ENCODE results near the gene LRRTM2. TPM values are rescaled to one million over a fixed set of nuclear protein-coding genes. Genes with fewer than 3 reads are reported as not detected.

LRRTM2 gene
- total and polyA plus RNA-seq, 2 donors (not counting 3 experiments of a cell fraction or from before 2014, with no cell fraction given), result 0.06 to 0.20 TPM

- Histone ChIP-seq H3K36me3 (ENCODE audit: control insufficient read depth in 2 of 2, extremely low read depth in 1 of 2, insufficient read depth in 2 of 2, low read length in 2 of 2) (peaks cover 6 to 9% of the 10 kb centered on the region in 2 experiments), H3K4me2 (ENCODE audit: insufficient read depth, low read length) (peak overlapping the region; percentile 73), H3K9ac (replicated peaks; ENCODE audit: extremely low read depth, insufficient read depth, low read length) (peak overlapping the region; percentile 46), H3K79me2 (ENCODE audit: control insufficient read depth, insufficient read depth, low read length) (peaks cover 5% of the 10 kb centered on the region), H3K4me3 (replicated peaks in 1 of 3; ENCODE audit: insufficient read depth in 1 of 3, low read depth in 1 of 3, low read length in 3 of 3) (peak overlapping the region in 1 of 3 experiments; percentile 14), H3K9me1 (replicated peaks; ENCODE audit: control insufficient read depth, extremely low read depth, insufficient read depth, low read length) (no peaks in the 10 kb centered on the region), H3K4me1 (ENCODE audit: control insufficient read depth, extremely low read depth, insufficient read depth, low read length) (peaks cover 50% of the 10 kb centered on the region), H3K27me3 (ENCODE audit: control insufficient read depth in 2 of 2, insufficient read depth in 2 of 2, low read length in 2 of 2) (no peaks in the 10 kb centered on the region), H4K20me1 (replicated peaks; ENCODE audit: control insufficient read depth, extremely low read depth, insufficient read depth, low read length) (peaks cover 4% of the 10 kb centered on the region), H3K27ac (ENCODE audit: insufficient read depth, low read depth, low read length) (peak overlapping the region; percentile 79), H3K9me3 (replicated peaks; ENCODE audit: control insufficient read depth, insufficient read depth, low read length) (no peaks in the 10 kb centered on the region), H2AFZ (ENCODE audit: low read depth, low read length) (no peak overlapping the region)
- intact Hi-C loops (cut with micrococcal nuclease), result loop anchor here (1.0 to 5.0 kb wide), 3 partner anchors 58 to 138 kb away; no protein-coding TSS in a partner anchor
- BruUV-seq (replicated peaks), result TSS peak; percentile 37
- dilution Hi-C loops (cut with MboI; ENCODE audit: extremely low pct_ligation_motif_present, low sequenced_read_pairs), result no loop called here
- peak; percentile 91 for FAIRE-seq
- DNase-seq (ENCODE audit: low read depth, low spot score), result peak; percentile 89
- ChIA-PET CTCF (interaction anchor here (0.7 to 1.7 kb wide), 7 partner anchors 10 to 264 kb away, joined by 3 to 4 read pairs (median 3); no protein-coding TSS in a partner anchor), POLR2A (interaction anchor here (0.5 kb wide), 1 partner anchor 22 kb away, joined by 3 read pairs; no protein-coding TSS in a partner anchor)
- TF ChIP-seq EZH2 (IDR thresholded peaks at IDR 0.05; ENCODE audit: borderline replicate concordance, low read depth, low read length, severe bottlenecking), result no peak
- no peak for TF ChIP-seq POLR2A (IDR thresholded peaks at IDR 0.05; ENCODE audit: low read depth, low read length)
- TF ChIP-seq CTCF (IDR thresholded peaks at IDR 0.05; ENCODE audit: extremely low read depth in 1 of 2, insufficient read depth in 1 of 2, low read depth in 1 of 2, low read length in 2 of 2), result no peak
- TF ChIP-seq FOS (IDR thresholded peaks at IDR 0.05; ENCODE audit: borderline replicate concordance, insufficient read depth, low read length), result peak; percentile 92
- peak; percentile 77 for TF ChIP-seq POLR2AphosphoS5 (IDR thresholded peaks at IDR 0.05; ENCODE audit: insufficient read depth, low read depth, low read length)
- TF ChIP-seq MAX (IDR thresholded peaks at IDR 0.05; ENCODE audit: insufficient read depth, insufficient read length), result no peak
- TF ChIP-seq GATA2 (IDR thresholded peaks at IDR 0.05; ENCODE audit: insufficient read depth, insufficient read length, low read depth, low read length), result peak; percentile 100
- TF ChIP-seq MYC (IDR thresholded peaks at IDR 0.05; ENCODE audit: low read depth, low read length), result no peak
- peak; percentile 93 for TF ChIP-seq JUN (IDR thresholded peaks at IDR 0.05; ENCODE audit: borderline replicate concordance, insufficient read depth, insufficient read length, low read depth)
These were observed 25.3 kb upstream of the LRRTM2 start for GRCh38 chr5:138900281-138900965.

All from endothelial cell of umbilical vein (primary cell).